Astrocyte (in vitro differentiated cells and primary cell): ENCODE data around the gene CCDC77. TPM values are rescaled to one million over a fixed set of nuclear protein-coding genes. Genes with fewer than 3 reads are reported as not detected.

Experiments
- DNase-seq: peaks from one replicate; pipeline ENCODE4 v3.0.0-alpha.2; 2010; ENCODE audit warnings: low read depth
- FAIRE-seq: peaks from 2 replicates; lab custom pipeline; 2011; peaks lifted over from hg19 to GRCh38; lab: Jason Lieb, UNC
- H2AFZ ChIP-seq: 2 replicates; pipeline ENCODE4 v1.6.0; 2012; ENCODE audit warnings: low read depth, low read length, inconsistent platforms
- H3K27ac ChIP-seq: 2 replicates; pipeline ENCODE4 v1.5.1; 2011; ENCODE audit warnings: low read depth, low read length, inconsistent platforms
- H3K27me3 ChIP-seq: 2 replicates; pipeline ENCODE4 v1.6.0; 2011; ENCODE audit warnings: low read length, inconsistent platforms; ENCODE audit not compliant: insufficient read depth
- H3K36me3 ChIP-seq: 2 replicates; pipeline ENCODE4 v1.5.1; 2011; ENCODE audit warnings: low read length, inconsistent platforms; ENCODE audit not compliant: insufficient read depth
- H3K4me1 ChIP-seq: 2 replicates; pipeline ENCODE4 v1.5.1; 2011; ENCODE audit warnings: low read length, inconsistent platforms; ENCODE audit not compliant: insufficient read depth
- H3K4me2 ChIP-seq: 2 replicates; pipeline ENCODE4 v1.6.0; 2012; ENCODE audit warnings: low read length, inconsistent platforms
- H3K4me3 ChIP-seq: 2 replicates; pipeline ENCODE4 v1.5.1; 2011; ENCODE audit warnings: low read depth, mild to moderate bottlenecking, low read length, inconsistent platforms; ENCODE audit not compliant: insufficient read depth
- H3K79me2 ChIP-seq: 2 replicates; pipeline ENCODE4 v1.6.0; 2012; ENCODE audit warnings: mild to moderate bottlenecking, low read length, inconsistent platforms; ENCODE audit not compliant: insufficient read depth
- H3K9ac ChIP-seq: 2 replicates; pipeline ENCODE4 v1.6.0; 2012; ENCODE audit warnings: mild to moderate bottlenecking, low read length, inconsistent platforms
- H3K9me3 ChIP-seq: 2 replicates; pipeline ENCODE4 v1.5.1; 2012; ENCODE audit warnings: low read depth, mild to moderate bottlenecking, low read length, inconsistent platforms; ENCODE audit not compliant: insufficient read depth
- H4K20me1 ChIP-seq: 2 replicates; pipeline ENCODE4 v1.6.0; 2012; ENCODE audit warnings: low read length, inconsistent platforms; ENCODE audit not compliant: insufficient read depth
- H3K27ac Mint-ChIP-seq: one replicate; pipeline ENCODE4 v1.8.0; 2021; ENCODE audit warnings: mild to moderate bottlenecking, mixed read lengths; ENCODE audit not compliant: unreplicated experiment
- H3K27me3 Mint-ChIP-seq: one replicate; pipeline ENCODE4 v1.8.0; 2021; ENCODE audit warnings: low read depth, mixed read lengths; ENCODE audit not compliant: unreplicated experiment
- H3K36me3 Mint-ChIP-seq: one replicate; pipeline ENCODE4 v1.8.0; 2021; ENCODE audit warnings: low read depth, mixed read lengths; ENCODE audit not compliant: unreplicated experiment
- H3K4me1 Mint-ChIP-seq: one replicate; pipeline ENCODE4 v1.8.0; 2021; ENCODE audit warnings: low read depth, mixed read lengths; ENCODE audit not compliant: unreplicated experiment
- H3K4me3 Mint-ChIP-seq: one replicate; pipeline ENCODE4 v1.8.0; 2021; ENCODE audit warnings: mild to moderate bottlenecking, moderate library complexity, mixed read lengths; ENCODE audit not compliant: unreplicated experiment
- H3K9me3 Mint-ChIP-seq: one replicate; pipeline ENCODE4 v1.8.0; 2021; ENCODE audit warnings: mild to moderate bottlenecking, mixed read lengths; ENCODE audit not compliant: unreplicated experiment
- CTCF ChIP-seq: IDR thresholded peaks from 2 replicates; pipeline ENCODE4 v1.5.1; 2011; ENCODE audit warnings: low read depth, mild to moderate bottlenecking, inconsistent platforms, low read length, moderate library complexity; ENCODE audit not compliant: insufficient read depth
- EZH2 ChIP-seq: IDR thresholded peaks from 2 replicates; pipeline ENCODE4 v1.6.1; 2012; ENCODE audit warnings: mild to moderate bottlenecking, low read length, inconsistent platforms; ENCODE audit not compliant: insufficient read depth
- total RNA-seq: library from RNA; stranded (reverse); gene quantifications from 2 replicates; pipeline ENCODE4 v1.2.1, GENCODE V29; 2021

Gene CCDC77
- total RNA-seq, 1 donor from 2014 or later, result 9.3 TPM

GRCh38 chr12:389142-390096, 12.0 kb upstream of the CCDC77 start, which contains the start of gene KDM5A:
TSS of gene KDM5A (minus strand) at chr12:389320. CDS start at chr12:389091, 229 bp downstream.
- H3K79me2 ChIP-seq, result peaks cover 47% of the 10 kb centered on the region
- peak within 1 kb of the TSS; percentile 100 for H3K27ac Mint-ChIP-seq
- H3K36me3 ChIP-seq, result no peaks in the 10 kb centered on the region
- peaks cover 7% of the 10 kb centered on the region for H3K4me1 Mint-ChIP-seq
- FAIRE-seq (no peak), DNase-seq (peak; percentile 96)
- peak within 1 kb of the TSS; percentile 99 for H3K4me3 Mint-ChIP-seq
- H3K27me3 Mint-ChIP-seq, result no peaks in the 10 kb centered on the region
- peak within 1 kb of the TSS; percentile 100 for H2AFZ ChIP-seq
- H3K27me3 ChIP-seq, result no peaks in the 10 kb centered on the region
- peak within 1 kb of the TSS; percentile 91 for H3K4me2 ChIP-seq
- no peaks in the 10 kb centered on the region for H3K9me3 Mint-ChIP-seq
- peak within 1 kb of the TSS; percentile 99 for H3K9ac ChIP-seq
- peak within 1 kb of the TSS; percentile 96 for H3K27ac ChIP-seq
- H3K36me3 Mint-ChIP-seq, result no peaks in the 10 kb centered on the region
- H3K4me3 ChIP-seq, result peak within 1 kb of the TSS; percentile 87
- TF ChIP-seq CTCF (no peak), EZH2 (no peak)
- H3K9me3 ChIP-seq, result no peaks in the 10 kb centered on the region
- peaks cover 36% of the 10 kb centered on the region for H4K20me1 ChIP-seq
- peaks cover 11% of the 10 kb centered on the region for H3K4me1 ChIP-seq

GRCh38 chr12:400828-401227, 616 bp upstream of the CCDC77 start:
- Mint-ChIP-seq H3K4me3 (no peak overlapping the region), H3K27ac (no peak overlapping the region), H3K36me3 (peaks cover 2% of the 10 kb centered on the region), H3K27me3 (no peaks in the 10 kb centered on the region), H3K9me3 (no peaks in the 10 kb centered on the region), H3K4me1 (no peaks in the 10 kb centered on the region)
- H3K27me3 ChIP-seq, result no peaks in the 10 kb centered on the region
- H3K79me2 ChIP-seq, result peaks cover 25% of the 10 kb centered on the region
- no peak for DNase-seq
- peak overlapping the region; percentile 89 for H3K4me2 ChIP-seq
- no peak for FAIRE-seq
- peak overlapping the region; percentile 86 for H3K9ac ChIP-seq
- no peak for TF ChIP-seq CTCF
- TF ChIP-seq EZH2, result no peak
- H4K20me1 ChIP-seq, result no peaks in the 10 kb centered on the region
- H2AFZ ChIP-seq, result peak overlapping the region; percentile 58
- peak overlapping the region; percentile 88 for H3K4me3 ChIP-seq
- peaks cover 6% of the 10 kb centered on the region for H3K4me1 ChIP-seq
- H3K36me3 ChIP-seq, result no peaks in the 10 kb centered on the region
- no peak overlapping the region for H3K27ac ChIP-seq
- no peaks in the 10 kb centered on the region for H3K9me3 ChIP-seq
